Measurements from ENCODE around the gene UBE2E2.

Gene UBE2E2

DNA sequence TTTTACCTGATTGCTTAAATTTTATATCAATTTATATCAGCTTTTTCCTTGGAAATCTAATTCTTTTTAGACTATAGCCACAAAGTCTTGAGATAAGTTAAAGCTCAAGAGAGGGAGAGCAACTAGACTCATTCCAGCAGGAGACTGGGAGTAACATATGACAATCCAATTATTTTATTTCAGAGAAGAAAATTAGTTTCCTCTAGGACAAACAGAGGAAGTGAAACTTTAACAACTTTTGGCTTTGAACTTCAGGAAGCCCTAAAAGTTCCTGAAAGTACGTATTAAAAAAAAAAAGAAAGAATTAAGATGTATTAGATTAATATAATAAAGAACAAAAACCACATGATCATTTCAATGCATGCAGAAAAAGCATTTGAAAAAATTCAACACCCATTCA lies 13.9 kb upstream of the UBE2E2 start:
- TF ChIP-seq CTCF (IDR thresholded peaks at IDR 0.05; ENCODE audit: low read depth, low read length, poor library complexity, severe bottlenecking) (no peak), EZH2phosphoT487 (IDR thresholded peaks at IDR 0.05; ENCODE audit: borderline replicate concordance, low read length) (no peak)
- Histone ChIP-seq H3K4me2 (ENCODE audit: low read length) (no peak overlapping the region), H3K4me3 (ENCODE audit: low read length) (no peak overlapping the region), H3K4me1 (ENCODE audit: control insufficient read depth, low read length) (peaks cover 3% of the 10 kb centered on the region; the same call in 1 of the 2 replicates), H3K9me2 (replicated peaks; ENCODE audit: control insufficient read depth, low read length) (no peaks in the 10 kb centered on the region), H3K79me2 (ENCODE audit: control insufficient read depth, low read length) (no peaks in the 10 kb centered on the region), H3F3A (ENCODE audit: control insufficient read depth, insufficient read depth) (no peaks in the 10 kb centered on the region; the same call in 1 of the 2 replicates), H3K27me3 (ENCODE audit: control insufficient read depth, low read length) (peaks cover 69% of the 10 kb centered on the region), H3K36me3 (ENCODE audit: control insufficient read depth, low read length) (no peaks in the 10 kb centered on the region), H3K27ac (ENCODE audit: low read depth, low read length) (no peak overlapping the region), H4K20me1 (ENCODE audit: control insufficient read depth, insufficient read depth, low read depth, low read length) (no peaks in the 10 kb centered on the region), H3K9me3 (ENCODE audit: control insufficient read depth, insufficient read depth, low read length) (no peaks in the 10 kb centered on the region)

GRCh38 chr3:23192816-23193215 lies 10.3 kb upstream of the UBE2E2 start:
- Histone ChIP-seq H3K4me2 (ENCODE audit: low read length) (no peak overlapping the region), H3K4me3 (ENCODE audit: low read length) (no peak overlapping the region), H3K27ac (ENCODE audit: low read depth, low read length) (no peak overlapping the region), H3K4me1 (ENCODE audit: control insufficient read depth, low read length) (peaks cover 3% of the 10 kb centered on the region; the same call in 1 of the 2 replicates), H4K20me1 (ENCODE audit: control insufficient read depth, insufficient read depth, low read depth, low read length) (no peaks in the 10 kb centered on the region), H3K9me2 (replicated peaks; ENCODE audit: control insufficient read depth, low read length) (no peaks in the 10 kb centered on the region), H3F3A (ENCODE audit: control insufficient read depth, insufficient read depth) (no peaks in the 10 kb centered on the region; the same call in 1 of the 2 replicates), H3K9me3 (ENCODE audit: control insufficient read depth, insufficient read depth, low read length) (no peaks in the 10 kb centered on the region), H3K27me3 (ENCODE audit: control insufficient read depth, low read length) (peaks cover 69% of the 10 kb centered on the region), H3K36me3 (ENCODE audit: control insufficient read depth, low read length) (no peaks in the 10 kb centered on the region), H3K79me2 (ENCODE audit: control insufficient read depth, low read length) (no peaks in the 10 kb centered on the region)
- TF ChIP-seq EZH2phosphoT487 (IDR thresholded peaks at IDR 0.05; ENCODE audit: borderline replicate concordance, low read length) (no peak), CTCF (IDR thresholded peaks at IDR 0.05; ENCODE audit: low read depth, low read length, poor library complexity, severe bottlenecking) (no peak)

DNA sequence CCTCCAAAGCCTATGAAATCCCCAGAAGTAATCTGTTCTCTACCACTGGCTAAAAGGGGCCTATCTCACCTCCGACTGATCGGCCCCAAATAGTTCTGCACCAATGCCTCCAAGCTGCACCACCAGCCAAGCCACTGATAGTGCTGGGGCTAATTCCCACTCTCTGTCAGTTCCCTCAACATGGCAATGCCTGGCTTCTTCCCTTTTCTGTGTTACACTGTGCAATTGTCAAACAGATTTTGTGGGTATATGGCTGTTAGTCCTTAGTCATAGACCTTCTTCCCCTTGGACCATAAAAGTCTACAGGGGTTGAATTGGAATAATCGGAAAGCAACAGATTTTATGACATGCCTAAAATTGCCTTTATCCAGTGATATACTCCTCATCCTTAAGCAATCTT lies 9.3 kb upstream of the UBE2E2 start:
- no peaks in the 10 kb centered on the region for H3K9me2 ChIP-seq (replicated peaks; ENCODE audit: control insufficient read depth, low read length)
- no peak overlapping the region for H3K4me3 ChIP-seq (ENCODE audit: low read length)
- no peaks in the 10 kb centered on the region for H3K36me3 ChIP-seq (ENCODE audit: control insufficient read depth, low read length)
- H3K4me1 ChIP-seq (ENCODE audit: control insufficient read depth, low read length), result peaks cover 3% of the 10 kb centered on the region; the same call in 1 of the 2 replicates
- no peaks in the 10 kb centered on the region for H3F3A ChIP-seq (ENCODE audit: control insufficient read depth, insufficient read depth)
- H3K27ac ChIP-seq (ENCODE audit: low read depth, low read length), result no peak overlapping the region
- no peaks in the 10 kb centered on the region; the same call in 1 of the 2 replicates for H4K20me1 ChIP-seq (ENCODE audit: control insufficient read depth, insufficient read depth, low read depth, low read length)
- TF ChIP-seq EZH2phosphoT487 (IDR thresholded peaks at IDR 0.05; ENCODE audit: borderline replicate concordance, low read length) (no peak), CTCF (IDR thresholded peaks at IDR 0.05; ENCODE audit: low read depth, low read length, poor library complexity, severe bottlenecking) (no peak)
- H3K9me3 ChIP-seq (ENCODE audit: control insufficient read depth, insufficient read depth, low read length), result no peaks in the 10 kb centered on the region
- peaks cover 65% of the 10 kb centered on the region for H3K27me3 ChIP-seq (ENCODE audit: control insufficient read depth, low read length)
- H3K4me2 ChIP-seq (ENCODE audit: low read length), result no peak overlapping the region
- H3K79me2 ChIP-seq (ENCODE audit: control insufficient read depth, low read length), result no peaks in the 10 kb centered on the region
